H9 (cell line): ENCODE data around the gene CRAMP1. TPM values are rescaled to one million over a fixed set of nuclear protein-coding genes. Genes with fewer than 3 reads are reported as not detected.

Source experiments
- DNase-seq: peaks from one replicate; pipeline ENCODE4 v3.0.0-alpha.2; 2017
- H2AFZ ChIP-seq: one replicate; pipeline ENCODE4 v1.6.1; 2013; ENCODE audit warnings: mild to moderate bottlenecking, low read length, control low read depth, moderate library complexity
- H2AK5ac ChIP-seq: 2 replicates; pipeline ENCODE4 v1.6.1; 2013; ENCODE audit warnings: low read length, control low read depth, mixed read lengths; ENCODE audit not compliant: insufficient read length
- H2BK120ac ChIP-seq: one replicate; pipeline ENCODE4 v1.6.1; 2013; ENCODE audit warnings: low read depth, mild to moderate bottlenecking, low read length, control low read depth, inconsistent platforms; ENCODE audit not compliant: poor library complexity, severe bottlenecking
- H2BK12ac ChIP-seq: 2 replicates; pipeline ENCODE4 v1.6.1; 2013; ENCODE audit warnings: low read length, control low read depth, mixed read lengths, low read depth; ENCODE audit not compliant: insufficient read length
- H2BK15ac ChIP-seq: 2 replicates; pipeline ENCODE4 v1.6.1; 2013; ENCODE audit warnings: low read depth, low read length, control low read depth
- H2BK20ac ChIP-seq: one replicate; pipeline ENCODE4 v1.6.1; 2013; ENCODE audit warnings: low read depth, mild to moderate bottlenecking, low read length, control low read depth, inconsistent platforms; ENCODE audit not compliant: poor library complexity, severe bottlenecking
- H2BK5ac ChIP-seq: 2 replicates; pipeline ENCODE4 v1.6.1; 2013; ENCODE audit warnings: low read length, control low read depth, mixed read lengths; ENCODE audit not compliant: insufficient read length
- H3K14ac ChIP-seq: 2 replicates; pipeline ENCODE4 v1.6.1; 2013; ENCODE audit warnings: low read length, control low read depth; ENCODE audit not compliant: insufficient read depth
- H3K18ac ChIP-seq: 2 replicates; pipeline ENCODE4 v1.6.1; 2013; ENCODE audit warnings: low read depth, mild to moderate bottlenecking, mixed read lengths, low read length, control low read depth; ENCODE audit not compliant: insufficient read length
- H3K23ac ChIP-seq: 2 replicates; pipeline ENCODE4 v1.6.1; 2013; ENCODE audit warnings: low read length, control low read depth, mixed read lengths, low read depth; ENCODE audit not compliant: insufficient read length
- H3K23me2 ChIP-seq: 2 replicates; pipeline ENCODE4 v1.6.1; 2013; ENCODE audit warnings: low read depth, mild to moderate bottlenecking, mixed read lengths, low read length, control low read depth; ENCODE audit not compliant: insufficient read length, poor library complexity, severe bottlenecking
- H3K27ac ChIP-seq: 2 replicates; pipeline ENCODE4 v1.5.1; 2013; ENCODE audit warnings: low read length, control low read depth, mixed read lengths, low read depth; ENCODE audit not compliant: insufficient read length
- H3K27me3 ChIP-seq: 2 replicates; pipeline ENCODE4 v1.6.1; 2013; ENCODE audit warnings: low read length, control low read depth, inconsistent platforms; ENCODE audit not compliant: insufficient read depth
- H3K4ac ChIP-seq: 2 replicates; pipeline ENCODE4 v1.6.1; 2013; ENCODE audit warnings: low read depth, mild to moderate bottlenecking, control low read depth, inconsistent platforms, low read length, moderate library complexity
- H3K4me1 ChIP-seq: 2 replicates; pipeline ENCODE4 v1.6.1; 2013; ENCODE audit warnings: low read length, control low read depth, inconsistent platforms; ENCODE audit not compliant: insufficient read depth
- H3K4me2 ChIP-seq: 2 replicates; pipeline ENCODE4 v1.6.1; 2013; ENCODE audit warnings: low read length, control low read depth, mixed read lengths; ENCODE audit not compliant: insufficient read length, insufficient read depth
- H3K56ac ChIP-seq: 2 replicates; pipeline ENCODE4 v1.6.1; 2013; ENCODE audit warnings: low read depth, mild to moderate bottlenecking, mixed read lengths, low read length, control low read depth; ENCODE audit not compliant: insufficient read length
- H3K79me1 ChIP-seq: 2 replicates; pipeline ENCODE4 v1.6.1; 2013; ENCODE audit warnings: low read depth, mild to moderate bottlenecking, moderate library complexity, low read length, control low read depth, inconsistent platforms; ENCODE audit not compliant: insufficient read depth, poor library complexity, severe bottlenecking
- H3K79me2 ChIP-seq: 2 replicates; pipeline ENCODE4 v1.6.1; 2013; ENCODE audit warnings: low read length, control low read depth, inconsistent platforms; ENCODE audit not compliant: insufficient read depth
- H3K9ac ChIP-seq: 2 replicates; pipeline ENCODE4 v1.6.1; 2013; ENCODE audit warnings: low read length, control low read depth, mixed read lengths; ENCODE audit not compliant: insufficient read length; ENCODE audit errors: extremely low read depth
- H3K9me3 ChIP-seq: one replicate; pipeline ENCODE4 v1.6.1; 2013; ENCODE audit warnings: low read depth, low read length, inconsistent platforms; ENCODE audit not compliant: control insufficient read depth
- H3T11ph ChIP-seq: one replicate; pipeline ENCODE4 v1.6.1; 2013; ENCODE audit warnings: mild to moderate bottlenecking, low read length, control low read depth, inconsistent platforms
- H4K20me1 ChIP-seq: one replicate; pipeline ENCODE4 v1.6.1; 2013; ENCODE audit not compliant: control insufficient read depth, insufficient read length, insufficient read depth
- H4K5ac ChIP-seq: 2 replicates; pipeline ENCODE4 v1.6.1; 2013; ENCODE audit warnings: low read depth, mild to moderate bottlenecking, mixed read lengths, low read length, control low read depth; ENCODE audit not compliant: insufficient read length
- H4K8ac ChIP-seq: replicated peaks from 2 replicates; pipeline ENCODE4 v1.6.1; 2013; ENCODE audit warnings: low read length, control low read depth, mixed read lengths, low read depth; ENCODE audit not compliant: insufficient read length
- H4K91ac ChIP-seq: 2 replicates; pipeline ENCODE4 v1.6.1; 2013; ENCODE audit warnings: low read depth, mild to moderate bottlenecking, moderate library complexity, mixed read lengths, low read length, control low read depth; ENCODE audit not compliant: insufficient read length
- H3K27ac Mint-ChIP-seq, 3 experiments: 2 replicates in 2 of 3; 3 replicates in 1 of 3; pipeline ENCODE4 v1.8.0; 2020 to 2021; ENCODE audit warnings: mixed read lengths in 3 of 3, mild to moderate bottlenecking in 1 of 3, moderate library complexity in 1 of 3
- H3K27me3 Mint-ChIP-seq: 2 replicates; pipeline ENCODE4 v1.8.0; 2021; ENCODE audit warnings: low read depth, mild to moderate bottlenecking, moderate library complexity, mixed read lengths
- H3K36me3 Mint-ChIP-seq, 3 experiments: 2 replicates in 2 of 3; 3 replicates in 1 of 3; pipeline ENCODE4 v1.8.0; 2020 to 2021; ENCODE audit warnings: low read depth in 3 of 3, mixed read lengths in 3 of 3; ENCODE audit not compliant: insufficient read depth in 1 of 3
- H3K4me1 Mint-ChIP-seq, 2 experiments: 2 replicates each; pipeline ENCODE4 v1.8.0; 2020; ENCODE audit warnings: mixed read lengths in 2 of 2
- H3K4me3 Mint-ChIP-seq, 2 experiments: 2 replicates in 1 of 2; 3 replicates in 1 of 2; pipeline ENCODE4 v1.8.0; 2020 to 2021; ENCODE audit warnings: mild to moderate bottlenecking in 2 of 2, mixed read lengths in 2 of 2, moderate library complexity in 1 of 2
- H3K9me3 Mint-ChIP-seq, 2 experiments: 2 replicates in 1 of 2; 3 replicates in 1 of 2; pipeline ENCODE4 v1.8.0; 2020; ENCODE audit warnings: mild to moderate bottlenecking in 2 of 2, mixed read lengths in 2 of 2, moderate library complexity in 1 of 2
- WGBS: extraction: QIAGEN DNeasy Blood & Tissue Kit; methylation state at CpG from one replicate; pipeline ENCODE4 v1.1.7; 2013; ENCODE audit warnings: missing lambda C conversion rate, low lambda C conversion rate, mixed read lengths; ENCODE audit not compliant: insufficient read length; ENCODE audit errors: extremely low coverage; 5-methylcytosine and 5-hydroxymethylcytosine counted together
- total RNA-seq: library from RNA; stranded (reverse); gene quantifications from 2 replicates; pipeline ENCODE4 v1.2.1, GENCODE V29; 2021
- TF ChIP-seq, protein P1 (sequence below): fragments of 200-600 bp; sonication (generic); conservative IDR thresholded peaks from 3 replicates; pipeline ENCODE4 v1.8.0; 2021; ENCODE audit warnings: antibody characterized with exemption, mild to moderate bottlenecking

The CRAMP1 gene
- total RNA-seq, 1 experiment from 2014 or later = 46.2 TPM

DNA sequence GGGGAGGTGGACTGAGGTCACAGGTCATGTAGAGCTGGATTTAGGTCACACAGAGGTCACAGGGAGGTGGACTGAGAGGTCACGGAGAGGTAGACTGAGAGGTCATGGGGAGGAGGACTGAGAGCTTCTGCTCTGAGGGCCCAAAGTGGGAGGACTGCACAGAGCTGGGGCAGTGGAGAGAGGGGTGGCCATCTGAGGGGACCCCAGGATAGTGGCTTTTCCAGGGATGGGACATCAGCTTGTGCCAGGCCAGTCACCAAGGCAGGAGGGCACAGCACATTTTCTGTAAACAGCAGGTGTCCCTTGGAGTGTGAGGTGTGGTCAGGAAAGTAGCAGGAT is 39.8 kb downstream of the CRAMP1 start:
- Histone ChIP-seq H3K9ac (no peak overlapping the region), H3K4me1 (no peaks in the 10 kb centered on the region), H3K27ac (no peak overlapping the region), H2AFZ (no peak overlapping the region), H3K23ac (no peak overlapping the region), H3K56ac (no peak overlapping the region), H3K79me1 (no peaks in the 10 kb centered on the region), H3K79me2 (0 out of 2 replicates have a peak, but pooled peaks cover 2% of the 10 kb centered on the region), H2BK12ac (no peak overlapping the region), H3K4me2 (no peak overlapping the region), H2AK5ac (no peak overlapping the region), H2BK20ac (no peak overlapping the region), H3K23me2 (peaks cover 4% of the 10 kb centered on the region), H3T11ph (no peak overlapping the region), H3K9me3 (no peaks in the 10 kb centered on the region), H4K5ac (no peak overlapping the region), H2BK5ac (no peak overlapping the region), H4K8ac (no peak overlapping the region), H2BK120ac (no peak overlapping the region), H4K91ac (no peak overlapping the region), H2BK15ac (no peak overlapping the region), H3K18ac (no peak overlapping the region), H3K4ac (no peak overlapping the region), H3K14ac (no peak overlapping the region), H3K27me3 (no peaks in the 10 kb centered on the region), H4K20me1 (no peaks in the 10 kb centered on the region)
- Mint-ChIP-seq H3K36me3 (peaks cover 28 to 62% (median 55%) of the 10 kb centered on the region in 3 experiments), H3K4me3 (no peak overlapping the region), H3K27me3 (no peaks in the 10 kb centered on the region), H3K9me3 (no peaks in the 10 kb centered on the region), H3K4me1 (no peaks in the 10 kb centered on the region), H3K27ac (peak overlapping the region in 1 of 3 experiments; percentile 76; a peak in 3 of 7 replicates)
- no peak for DNase-seq
- TF ChIP-seq, protein P1, sequence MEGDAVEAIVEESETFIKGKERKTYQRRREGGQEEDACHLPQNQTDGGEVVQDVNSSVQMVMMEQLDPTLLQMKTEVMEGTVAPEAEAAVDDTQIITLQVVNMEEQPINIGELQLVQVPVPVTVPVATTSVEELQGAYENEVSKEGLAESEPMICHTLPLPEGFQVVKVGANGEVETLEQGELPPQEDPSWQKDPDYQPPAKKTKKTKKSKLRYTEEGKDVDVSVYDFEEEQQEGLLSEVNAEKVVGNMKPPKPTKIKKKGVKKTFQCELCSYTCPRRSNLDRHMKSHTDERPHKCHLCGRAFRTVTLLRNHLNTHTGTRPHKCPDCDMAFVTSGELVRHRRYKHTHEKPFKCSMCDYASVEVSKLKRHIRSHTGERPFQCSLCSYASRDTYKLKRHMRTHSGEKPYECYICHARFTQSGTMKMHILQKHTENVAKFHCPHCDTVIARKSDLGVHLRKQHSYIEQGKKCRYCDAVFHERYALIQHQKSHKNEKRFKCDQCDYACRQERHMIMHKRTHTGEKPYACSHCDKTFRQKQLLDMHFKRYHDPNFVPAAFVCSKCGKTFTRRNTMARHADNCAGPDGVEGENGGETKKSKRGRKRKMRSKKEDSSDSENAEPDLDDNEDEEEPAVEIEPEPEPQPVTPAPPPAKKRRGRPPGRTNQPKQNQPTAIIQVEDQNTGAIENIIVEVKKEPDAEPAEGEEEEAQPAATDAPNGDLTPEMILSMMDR = no peak
- WGBS = no CpG with 5 or more reads among the region's 1 CpG
